K562 (cell line): ENCODE results near the gene SIK3. TPM values are rescaled to one million over a fixed set of nuclear protein-coding genes. Genes with fewer than 3 reads are reported as not detected.
A peak's percentile ranks its signal among the peaks of the same experiment; 100 is the strongest.

Source experiments
- BRF1 ChIP-seq: IDR thresholded peaks from 3 replicates; pipeline ENCODE4 v1.6.1; 2011; ENCODE audit warnings: borderline replicate concordance, mild to moderate bottlenecking; ENCODE audit not compliant: insufficient read length; ENCODE audit errors: extremely low read depth
- CHAMP1 ChIP-seq: fragments of 450-650 bp; IDR thresholded peaks from 2 replicates; pipeline ENCODE4 v1.6.1; 2016; ENCODE audit warnings: mild to moderate bottlenecking
- DNMT1 ChIP-seq: fragments of 450-650 bp; IDR thresholded peaks from 2 replicates; pipeline ENCODE4 v1.6.1; 2016; ENCODE audit warnings: antibody characterized with exemption, mild to moderate bottlenecking
- DPF2 ChIP-seq: fragments of 450-650 bp; IDR thresholded peaks from 2 replicates; pipeline ENCODE4 v1.6.1; 2016
- GATAD2A ChIP-seq: fragments of 450-650 bp; IDR thresholded peaks from 2 replicates; pipeline ENCODE4 v1.6.1; 2017
- HDAC2 ChIP-seq: fragments of 450-650 bp; IDR thresholded peaks from 2 replicates; pipeline ENCODE4 v1.6.1; 2016; ENCODE audit warnings: mild to moderate bottlenecking
- HNRNPL ChIP-seq: fragments of 200-400 bp; formaldehyde crosslinking; IDR thresholded peaks from 2 replicates; pipeline ENCODE4 v1.6.1; 2017; ENCODE audit warnings: low read depth, mild to moderate bottlenecking, low read length
- MAFG ChIP-seq: fragments of 450-650 bp; conservative IDR thresholded peaks from 2 replicates; pipeline ENCODE4 v1.6.1; 2016; ENCODE audit warnings: missing genetic modification characterization, missing compliant biosample characterization
- MXI1 ChIP-seq: IDR thresholded peaks from 2 replicates; pipeline ENCODE4 v1.6.1; 2011; ENCODE audit warnings: low read depth, mild to moderate bottlenecking, improper control_type of control experiment, low read length
- SMAD4 ChIP-seq: fragments of 250-450 bp; sonication (Bioruptor Pico); conservative IDR thresholded peaks from 2 replicates; pipeline ENCODE4 v1.8.0; 2021; ENCODE audit warnings: inconsistent platforms, mild to moderate bottlenecking, moderate library complexity
- SMC3 ChIP-seq: conservative IDR thresholded peaks from 2 replicates; pipeline ENCODE4 v1.6.1; 2011; ENCODE audit warnings: low read depth, low read length, improper control_type of control experiment; ENCODE audit not compliant: insufficient read depth
- SRSF1 ChIP-seq: fragments of 200-400 bp; formaldehyde crosslinking; IDR thresholded peaks from 2 replicates; pipeline ENCODE4 v1.6.1; 2017; ENCODE audit warnings: mild to moderate bottlenecking, low read depth, low read length, moderate library complexity
- polyA plus RNA-seq, 8 experiments: library from polyadenylated mRNA; depleted of rRNA in 4 of 8; stranded (reverse) in 5 of 8; unstranded in 3 of 8; fragments of >200 nt; fragmentation: Nextera tagmentation in 2 of 8; fragmentation: Illumina TruSeq in 1 of 8; extraction: Ambion mirVana in 2 of 8; extraction: Trizol in 1 of 8; gene quantifications; 2 replicates each; pipeline versions ENCODE4 v1.2.1 to v1.2.3, GENCODE V29; 2011 to 2014; ENCODE audit warnings: inconsistent platforms in 1 of 8, missing spikeins in 1 of 8
- total RNA-seq, 7 experiments: library from RNA; depleted of rRNA in 6 of 7; stranded (reverse); fragments of >200 nt in 6 of 7; fragmentation: Illumina TruSeq in 2 of 7; extraction: Trizol in 2 of 7; gene quantifications; 2 replicates each; pipeline versions ENCODE4 v1.2.1 to v1.2.3, GENCODE V29; 2011 to 2021; ENCODE audit warnings: low replicate concordance in 1 of 7
- TF ChIP-seq, protein P1 (sequence below): sonication (generic); IDR thresholded peaks from 2 replicates; pipeline ENCODE4 v1.6.1; 2016
- TF ChIP-seq, protein P2 (sequence below): fragments of 450-650 bp; formaldehyde crosslinking; IDR thresholded peaks from 2 replicates; pipeline ENCODE4 v1.4.0; 2020; ENCODE audit warnings: mild to moderate bottlenecking
- TF ChIP-seq, protein P3 (sequence below): IDR thresholded peaks from 2 replicates; pipeline ENCODE4 v1.6.1; 2012; ENCODE audit warnings: low read depth, low read length, improper control_type of control experiment, borderline replicate concordance

SIK3 gene
- total and polyA plus RNA-seq, 9 of the 15 experiments (the other 6 are each of a cell fraction or from before 2014, with no cell fraction given), result 1.6 to 21.6 (median 8.0) TPM

DNA sequence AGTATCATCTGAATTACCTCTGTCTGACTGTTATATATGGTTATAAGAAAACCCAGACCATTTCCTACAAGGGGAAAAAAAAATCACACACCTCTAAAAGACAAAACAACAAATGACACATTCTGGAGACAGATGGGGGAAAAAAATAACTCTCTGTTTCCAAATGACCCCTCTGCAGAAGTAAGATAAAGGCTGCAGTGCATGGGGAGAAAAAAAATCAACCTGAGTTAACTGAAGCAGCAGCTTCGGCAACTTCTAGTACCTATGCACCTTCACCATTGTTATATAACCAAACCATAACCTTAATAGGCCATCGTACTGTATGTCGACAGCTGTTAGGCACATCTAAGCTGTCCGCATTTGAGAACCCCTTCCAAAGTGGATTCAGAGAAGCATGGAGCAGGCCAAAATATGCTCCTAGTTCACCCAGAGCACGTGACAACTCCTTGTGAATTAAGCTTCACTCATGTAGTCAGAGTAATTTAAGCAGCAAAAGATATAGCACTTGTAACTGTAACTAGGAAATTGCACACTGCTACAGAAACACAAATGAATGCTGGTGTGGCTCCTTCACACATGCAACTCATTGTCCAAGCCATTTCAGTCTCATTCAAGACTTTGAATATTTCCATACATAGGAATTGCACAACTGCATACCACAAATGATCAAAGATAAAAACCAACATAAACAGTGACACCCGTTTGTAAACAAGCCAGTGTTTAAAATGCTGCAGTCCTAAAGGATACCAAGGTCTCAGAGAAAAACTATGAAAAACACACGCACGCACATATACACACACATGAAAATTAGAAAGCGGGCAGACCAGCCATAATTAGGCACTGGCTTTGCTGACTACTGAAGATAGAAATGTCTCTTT is 2.7 kb downstream of the SIK3 start (continued):
- TF ChIP-seq MAFG (tag) (no peak), MXI1 (peak; percentile 35; the same call in 1 of the 2 replicates), SMC3 (no peak), CHAMP1 (peak; percentile 29; the same call in 1 of the 2 replicates), BRF1 (no peak), SRSF1 (no peak), SMAD4 (CRISPR knock-in tag) (0 out of 2 replicates have a peak, but pooled peaks have one; percentile 42), DNMT1 (no peak), DPF2 (peak; percentile 89), HDAC2 (peak; percentile 63; the same call in 1 of the 2 replicates), HNRNPL (no peak), GATAD2A (0 out of 2 replicates have a peak, but pooled peaks have one; percentile 23)
- TF ChIP-seq, protein P1, sequence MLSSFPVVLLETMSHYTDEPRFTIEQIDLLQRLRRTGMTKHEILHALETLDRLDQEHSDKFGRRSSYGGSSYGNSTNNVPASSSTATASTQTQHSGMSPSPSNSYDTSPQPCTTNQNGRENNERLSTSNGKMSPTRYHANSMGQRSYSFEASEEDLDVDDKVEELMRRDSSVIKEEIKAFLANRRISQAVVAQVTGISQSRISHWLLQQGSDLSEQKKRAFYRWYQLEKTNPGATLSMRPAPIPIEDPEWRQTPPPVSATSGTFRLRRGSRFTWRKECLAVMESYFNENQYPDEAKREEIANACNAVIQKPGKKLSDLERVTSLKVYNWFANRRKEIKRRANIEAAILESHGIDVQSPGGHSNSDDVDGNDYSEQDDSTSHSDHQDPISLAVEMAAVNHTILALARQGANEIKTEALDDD, result peak; percentile 70
- TF ChIP-seq, protein P2, sequence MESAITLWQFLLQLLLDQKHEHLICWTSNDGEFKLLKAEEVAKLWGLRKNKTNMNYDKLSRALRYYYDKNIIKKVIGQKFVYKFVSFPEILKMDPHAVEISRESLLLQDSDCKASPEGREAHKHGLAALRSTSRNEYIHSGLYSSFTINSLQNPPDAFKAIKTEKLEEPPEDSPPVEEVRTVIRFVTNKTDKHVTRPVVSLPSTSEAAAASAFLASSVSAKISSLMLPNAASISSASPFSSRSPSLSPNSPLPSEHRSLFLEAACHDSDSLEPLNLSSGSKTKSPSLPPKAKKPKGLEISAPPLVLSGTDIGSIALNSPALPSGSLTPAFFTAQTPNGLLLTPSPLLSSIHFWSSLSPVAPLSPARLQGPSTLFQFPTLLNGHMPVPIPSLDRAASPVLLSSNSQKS, result no peak
- TF ChIP-seq, protein P3, sequence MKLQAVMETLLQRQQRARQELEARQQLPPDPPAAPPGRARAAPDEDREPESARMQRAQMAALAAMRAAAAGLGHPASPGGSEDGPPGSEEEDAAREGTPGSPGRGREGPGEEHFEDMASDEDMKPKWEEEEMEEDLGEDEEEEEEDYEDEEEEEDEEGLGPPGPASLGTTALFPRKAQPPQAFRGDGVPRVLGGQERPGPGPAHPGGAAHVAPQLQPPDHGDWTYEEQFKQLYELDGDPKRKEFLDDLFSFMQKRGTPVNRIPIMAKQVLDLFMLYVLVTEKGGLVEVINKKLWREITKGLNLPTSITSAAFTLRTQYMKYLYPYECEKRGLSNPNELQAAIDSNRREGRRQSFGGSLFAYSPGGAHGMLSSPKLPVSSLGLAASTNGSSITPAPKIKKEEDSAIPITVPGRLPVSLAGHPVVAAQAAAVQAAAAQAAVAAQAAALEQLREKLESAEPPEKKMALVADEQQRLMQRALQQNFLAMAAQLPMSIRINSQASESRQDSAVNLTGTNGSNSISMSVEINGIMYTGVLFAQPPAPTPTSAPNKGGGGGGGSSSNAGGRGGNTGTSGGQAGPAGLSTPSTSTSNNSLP, result peak; percentile 19; the same call in 1 of the 2 replicates
